NCI-H748 (cell line): ENCODE measurements around the gene INPP5D.
"Not testable (repeated sequence)": the region's sequence is repeated elsewhere in the genome, so short reads cannot be mapped to it uniquely, and the experiment has no call there.

Experiments used
- DNase-seq: peaks from one replicate; lab custom pipeline; 2025; ENCODE audit not compliant: unreplicated experiment; lab: John Stamatoyannopoulos, UW

Gene INPP5D

GRCh38 chr2:233168445-233168844 is 108.3 kb downstream of the INPP5D start:
- DNase-seq = no peak

GRCh38 chr2:233168919-233169318 is 108.8 kb downstream of the INPP5D start:
- no peak for DNase-seq

- no peak for DNase-seq
These were observed 111.2 kb downstream of the INPP5D start for GRCh38 chr2:233171344-233171743.

GRCh38 chr2:233173115-233173514 is 113.0 kb downstream of the INPP5D start:
- no peak for DNase-seq

GRCh38 chr2:233174137-233174536 is 114.0 kb downstream of the INPP5D start:
- DNase-seq = no peak

GRCh38 chr2:233178994-233179847 is 119.1 kb downstream of the INPP5D start:
- DNase-seq = no peak

GRCh38 chr2:233179848-233180366 is 119.8 kb downstream of the INPP5D start:
- no peak for DNase-seq

- DNase-seq = no peak
These were observed 123.8 kb downstream of the INPP5D start for GRCh38 chr2:233183869-233184418.

- no peak for DNase-seq
These were observed 124.5 kb downstream of the INPP5D start for GRCh38 chr2:233184669-233185068.

GRCh38 chr2:233185330-233185729 is 125.2 kb downstream of the INPP5D start:
- no peak for DNase-seq

- no peak for DNase-seq
These were observed 125.8 kb downstream of the INPP5D start for GRCh38 chr2:233185963-233186362.

- no peak for DNase-seq
These were observed 126.7 kb downstream of the INPP5D start for GRCh38 chr2:233186851-233187250.

GRCh38 chr2:233189025-233189424 is 128.9 kb downstream of the INPP5D start:
- no peak for DNase-seq

GRCh38 chr2:233191016-233191415 is 130.9 kb downstream of the INPP5D start:
- DNase-seq = not testable (repeated sequence)

GRCh38 chr2:233193738-233194137 is 133.6 kb downstream of the INPP5D start:
- no peak for DNase-seq

- DNase-seq = no peak
These were observed 134.9 kb downstream of the INPP5D start for GRCh38 chr2:233195027-233195426.

- DNase-seq = no peak
These were observed 136.9 kb downstream of the INPP5D start for GRCh38 chr2:233197022-233197421.

- DNase-seq = no peak
These were observed 137.9 kb downstream of the INPP5D start for GRCh38 chr2:233198026-233198425.

- DNase-seq = no peak
These were observed 139.7 kb downstream of the INPP5D start for GRCh38 chr2:233199870-233200269.

- DNase-seq = not testable (repeated sequence)
These were observed 140.6 kb downstream of the INPP5D start for GRCh38 chr2:233200790-233201189.

- DNase-seq = no peak
These were observed 141.3 kb downstream of the INPP5D start for GRCh38 chr2:233201258-233202013.

GRCh38 chr2:233202531-233202944 is 142.4 kb downstream of the INPP5D start:
- DNase-seq = no peak
